ENCODE data around the gene TSHR.

The TSHR gene

GRCh38 chr14:81007131-81007530 is 51.7 kb downstream of the TSHR start:
- DNase-seq (ENCODE audit: low read depth in 1 of 2, low spot score in 1 of 2): no peak
- TF ChIP-seq REST (IDR thresholded peaks at IDR 0.05; ENCODE audit: insufficient replicate concordance, low read depth): no peak
- no peak for TF ChIP-seq POLR2AphosphoS5 (IDR thresholded peaks at IDR 0.05; ENCODE audit: low read depth)
- TF ChIP-seq CTCF (IDR thresholded peaks at IDR 0.05; ENCODE audit: insufficient read depth, low read length): no peak
- TF ChIP-seq GABPA (IDR thresholded peaks at IDR 0.05; ENCODE audit: low read depth): no peak
- no peak for TF ChIP-seq SPI1 (IDR thresholded peaks at IDR 0.05; ENCODE audit: borderline replicate concordance, low read depth)
- Histone ChIP-seq H3K27ac (replicated peaks) (no peak overlapping the region), H3K27me3 (ENCODE audit: insufficient read depth, poor library complexity, severe bottlenecking) (no peaks in the 10 kb centered on the region), H3K4me3 (replicated peaks; ENCODE audit: insufficient read depth, low read length) (no peak overlapping the region)

GRCh38 chr14:81009346-81009745 is 53.9 kb downstream of the TSHR start:
- no peaks in the 10 kb centered on the region for H3K27me3 ChIP-seq (ENCODE audit: insufficient read depth, poor library complexity, severe bottlenecking)
- no peak overlapping the region for H3K27ac ChIP-seq (replicated peaks)
- no peak for DNase-seq (ENCODE audit: low read depth in 1 of 2, low spot score in 1 of 2)
- TF ChIP-seq REST (IDR thresholded peaks at IDR 0.05; ENCODE audit: insufficient replicate concordance, low read depth): no peak
- no peak overlapping the region for H3K4me3 ChIP-seq (replicated peaks; ENCODE audit: insufficient read depth, low read length)

- DNase-seq (ENCODE audit: low read depth in 1 of 2, low spot score in 1 of 2): peak; percentile 2 to 18
- TF ChIP-seq REST (IDR thresholded peaks at IDR 0.05; ENCODE audit: insufficient replicate concordance, low read depth) (no peak), CTCF (IDR thresholded peaks at IDR 0.05; ENCODE audit: insufficient read depth, low read length) (no peak), GABPA (IDR thresholded peaks at IDR 0.05; ENCODE audit: low read depth) (no peak), SPI1 (IDR thresholded peaks at IDR 0.05; ENCODE audit: borderline replicate concordance, low read depth) (no peak)
- Histone ChIP-seq H3K27ac (replicated peaks) (no peak overlapping the region), H3K27me3 (ENCODE audit: insufficient read depth, poor library complexity, severe bottlenecking) (no peaks in the 10 kb centered on the region), H3K4me3 (replicated peaks; ENCODE audit: insufficient read depth, low read length) (no peak overlapping the region)
Observed at GRCh38 chr14:81018251-81018650, 62.8 kb downstream of the TSHR start.

- no peak for DNase-seq (ENCODE audit: low read depth in 1 of 2, low spot score in 1 of 2)
Observed at GRCh38 chr14:81018684-81019083, 63.3 kb downstream of the TSHR start.

More at GRCh38 chr14:81018684-81019083, 63.3 kb downstream of the TSHR start:
- H3K4me3 ChIP-seq (replicated peaks; ENCODE audit: insufficient read depth, low read length): no peak overlapping the region
- H3K27me3 ChIP-seq (ENCODE audit: insufficient read depth, poor library complexity, severe bottlenecking): no peaks in the 10 kb centered on the region
- no peak overlapping the region for H3K27ac ChIP-seq (replicated peaks)
- no peak for TF ChIP-seq CTCF (IDR thresholded peaks at IDR 0.05; ENCODE audit: insufficient read depth, low read length)
- no peak for TF ChIP-seq REST (IDR thresholded peaks at IDR 0.05; ENCODE audit: insufficient replicate concordance, low read depth)
- no peak for TF ChIP-seq SPI1 (IDR thresholded peaks at IDR 0.05; ENCODE audit: borderline replicate concordance, low read depth)
- TF ChIP-seq GABPA (IDR thresholded peaks at IDR 0.05; ENCODE audit: low read depth): no peak
- TF ChIP-seq POLR2AphosphoS5 (IDR thresholded peaks at IDR 0.05; ENCODE audit: low read depth): no peak

All from HL-60 (cell line).